OCI-LY7 (cell line): ENCODE measurements around the gene NUDT14.

ENCODE experiments used
- EZH2phosphoT487 ChIP-seq: fragments of 200-600 bp; sonication (generic); IDR thresholded peaks from 2 replicates; pipeline ENCODE4 v1.6.1; 2018; ENCODE audit warnings: low read depth, borderline replicate concordance, mild to moderate bottlenecking, mixed run types, antibody characterized with exemption, low read length, moderate library complexity, mixed read lengths
- TF ChIP-seq, protein P1 (sequence below): fragments of 200-600 bp; sonication (generic); conservative IDR thresholded peaks from 2 replicates; pipeline ENCODE4 v1.5.1; 2014; ENCODE audit warnings: mild to moderate bottlenecking, antibody characterized with exemption, low read length, moderate library complexity, mixed read lengths

DNA sequence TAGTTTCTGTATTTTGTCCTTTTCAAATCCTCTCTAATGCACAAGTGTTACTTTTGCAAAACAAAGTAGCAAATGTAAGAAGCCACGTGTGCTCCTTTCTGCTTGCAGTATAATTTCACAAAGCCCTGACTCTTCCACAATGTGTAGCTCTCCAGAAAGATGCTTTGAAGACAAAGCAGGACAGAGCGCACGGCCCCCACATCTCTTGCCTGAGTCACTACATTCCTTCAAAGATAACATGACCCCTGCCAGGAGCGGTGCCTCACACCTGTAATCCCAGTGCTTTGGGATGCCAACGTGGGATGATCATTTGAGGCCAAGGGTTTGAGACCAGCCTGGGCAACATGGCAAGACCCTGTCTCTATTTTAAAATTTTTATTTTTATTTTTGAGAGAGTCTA lies 53.1 kb downstream of the NUDT14 start:
- TF ChIP-seq, protein P1, sequence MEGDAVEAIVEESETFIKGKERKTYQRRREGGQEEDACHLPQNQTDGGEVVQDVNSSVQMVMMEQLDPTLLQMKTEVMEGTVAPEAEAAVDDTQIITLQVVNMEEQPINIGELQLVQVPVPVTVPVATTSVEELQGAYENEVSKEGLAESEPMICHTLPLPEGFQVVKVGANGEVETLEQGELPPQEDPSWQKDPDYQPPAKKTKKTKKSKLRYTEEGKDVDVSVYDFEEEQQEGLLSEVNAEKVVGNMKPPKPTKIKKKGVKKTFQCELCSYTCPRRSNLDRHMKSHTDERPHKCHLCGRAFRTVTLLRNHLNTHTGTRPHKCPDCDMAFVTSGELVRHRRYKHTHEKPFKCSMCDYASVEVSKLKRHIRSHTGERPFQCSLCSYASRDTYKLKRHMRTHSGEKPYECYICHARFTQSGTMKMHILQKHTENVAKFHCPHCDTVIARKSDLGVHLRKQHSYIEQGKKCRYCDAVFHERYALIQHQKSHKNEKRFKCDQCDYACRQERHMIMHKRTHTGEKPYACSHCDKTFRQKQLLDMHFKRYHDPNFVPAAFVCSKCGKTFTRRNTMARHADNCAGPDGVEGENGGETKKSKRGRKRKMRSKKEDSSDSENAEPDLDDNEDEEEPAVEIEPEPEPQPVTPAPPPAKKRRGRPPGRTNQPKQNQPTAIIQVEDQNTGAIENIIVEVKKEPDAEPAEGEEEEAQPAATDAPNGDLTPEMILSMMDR = no peak
- no peak for TF ChIP-seq EZH2phosphoT487
